Glutamatergic neuron (in vitro differentiated cells): ENCODE data around the gene EVL. TPM values are rescaled to one million over a fixed set of nuclear protein-coding genes. Genes with fewer than 3 reads are reported as not detected.

ENCODE experiments used
- DNase-seq: peaks from one replicate; pipeline ENCODE4 v3.0.0; 2022
- H3K27ac Mint-ChIP-seq: one replicate; pipeline ENCODE4 v1.8.0; 2020; ENCODE audit warnings: mild to moderate bottlenecking, mixed read lengths, inconsistent platforms; ENCODE audit not compliant: unreplicated experiment
- H3K27me3 Mint-ChIP-seq: one replicate; pipeline ENCODE4 v1.8.0; 2020; ENCODE audit warnings: mild to moderate bottlenecking, moderate library complexity, mixed read lengths, inconsistent platforms; ENCODE audit not compliant: unreplicated experiment
- H3K36me3 Mint-ChIP-seq: one replicate; pipeline ENCODE4 v1.8.0; 2020; ENCODE audit warnings: mild to moderate bottlenecking, mixed read lengths, inconsistent platforms; ENCODE audit not compliant: unreplicated experiment
- H3K4me1 Mint-ChIP-seq: one replicate; pipeline ENCODE4 v1.8.0; 2020; ENCODE audit warnings: mild to moderate bottlenecking, low read depth, mixed read lengths, inconsistent platforms; ENCODE audit not compliant: unreplicated experiment
- H3K4me3 Mint-ChIP-seq: one replicate; pipeline ENCODE4 v1.8.0; 2020; ENCODE audit warnings: mild to moderate bottlenecking, mixed read lengths, inconsistent platforms; ENCODE audit not compliant: unreplicated experiment
- H3K9me3 Mint-ChIP-seq: one replicate; pipeline ENCODE4 v1.8.0; 2020; ENCODE audit warnings: mild to moderate bottlenecking, moderate library complexity, mixed read lengths, inconsistent platforms; ENCODE audit not compliant: unreplicated experiment
- total RNA-seq: library from RNA; stranded (reverse); fragmentation: NEBNext Ultra II Directional; extraction: Animal tissue kit (Norgen Biotek cat#: 25700); gene quantifications from one replicate; pipeline ENCODE4 v1.2.1, GENCODE V29; 2021; ENCODE audit not compliant: unreplicated experiment
- TF ChIP-seq, protein P1 (sequence below): fragments of 200-600 bp; sonication (generic); IDR thresholded peaks from one replicate; pipeline ENCODE4 v1.5.0; 2021; ENCODE audit not compliant: partially characterized antibody, unreplicated experiment

Gene EVL
- total RNA-seq, 1 donor from 2014 or later: 381 TPM

DNA sequence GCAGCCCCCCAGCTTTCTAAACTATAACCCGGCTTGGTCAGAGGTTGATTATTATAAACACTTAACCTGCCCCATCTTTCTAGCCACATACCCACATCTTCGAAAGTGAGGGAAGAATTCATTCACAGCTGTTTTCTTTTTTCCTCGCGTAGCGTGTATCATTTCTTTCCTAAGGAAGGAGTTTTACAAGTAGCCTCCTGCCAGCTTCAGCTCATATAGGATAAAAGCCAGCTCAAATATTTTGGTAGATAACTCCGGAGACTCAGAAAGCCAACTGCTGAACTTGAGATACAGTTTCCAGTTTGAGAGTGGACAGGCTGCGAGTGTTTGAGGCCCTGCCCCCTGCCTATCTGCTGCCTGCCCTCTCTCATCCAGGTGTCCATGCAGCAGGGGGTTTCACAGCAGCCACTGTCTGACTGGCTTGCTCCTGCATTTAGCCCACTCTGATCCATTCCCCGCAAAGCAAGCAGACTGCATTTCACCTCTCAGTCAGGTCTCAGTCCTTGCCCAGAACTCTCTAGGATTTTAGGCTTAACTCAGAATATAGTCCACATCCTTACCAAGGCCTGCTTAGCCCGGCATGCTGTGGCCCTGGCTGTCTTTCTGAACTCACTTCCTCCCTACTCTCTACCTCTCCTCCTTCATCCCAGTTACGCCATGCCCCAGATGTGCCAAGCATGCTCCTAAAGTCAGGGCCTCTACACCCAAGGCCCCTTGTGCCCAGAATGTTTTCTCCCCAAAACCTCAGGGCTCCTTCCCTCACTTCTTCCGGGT is 46.9 kb downstream of the EVL start:
- DNase-seq: no peak
- TF ChIP-seq, protein P1, sequence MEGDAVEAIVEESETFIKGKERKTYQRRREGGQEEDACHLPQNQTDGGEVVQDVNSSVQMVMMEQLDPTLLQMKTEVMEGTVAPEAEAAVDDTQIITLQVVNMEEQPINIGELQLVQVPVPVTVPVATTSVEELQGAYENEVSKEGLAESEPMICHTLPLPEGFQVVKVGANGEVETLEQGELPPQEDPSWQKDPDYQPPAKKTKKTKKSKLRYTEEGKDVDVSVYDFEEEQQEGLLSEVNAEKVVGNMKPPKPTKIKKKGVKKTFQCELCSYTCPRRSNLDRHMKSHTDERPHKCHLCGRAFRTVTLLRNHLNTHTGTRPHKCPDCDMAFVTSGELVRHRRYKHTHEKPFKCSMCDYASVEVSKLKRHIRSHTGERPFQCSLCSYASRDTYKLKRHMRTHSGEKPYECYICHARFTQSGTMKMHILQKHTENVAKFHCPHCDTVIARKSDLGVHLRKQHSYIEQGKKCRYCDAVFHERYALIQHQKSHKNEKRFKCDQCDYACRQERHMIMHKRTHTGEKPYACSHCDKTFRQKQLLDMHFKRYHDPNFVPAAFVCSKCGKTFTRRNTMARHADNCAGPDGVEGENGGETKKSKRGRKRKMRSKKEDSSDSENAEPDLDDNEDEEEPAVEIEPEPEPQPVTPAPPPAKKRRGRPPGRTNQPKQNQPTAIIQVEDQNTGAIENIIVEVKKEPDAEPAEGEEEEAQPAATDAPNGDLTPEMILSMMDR: no peak
- H3K4me3 Mint-ChIP-seq: no peak overlapping the region
- H3K36me3 Mint-ChIP-seq: no peaks in the 10 kb centered on the region
- H3K27me3 Mint-ChIP-seq: peaks cover 11% of the 10 kb centered on the region
- no peak overlapping the region for H3K27ac Mint-ChIP-seq
- peaks cover 13% of the 10 kb centered on the region for H3K4me1 Mint-ChIP-seq
- peaks cover 21% of the 10 kb centered on the region for H3K9me3 Mint-ChIP-seq

DNA sequence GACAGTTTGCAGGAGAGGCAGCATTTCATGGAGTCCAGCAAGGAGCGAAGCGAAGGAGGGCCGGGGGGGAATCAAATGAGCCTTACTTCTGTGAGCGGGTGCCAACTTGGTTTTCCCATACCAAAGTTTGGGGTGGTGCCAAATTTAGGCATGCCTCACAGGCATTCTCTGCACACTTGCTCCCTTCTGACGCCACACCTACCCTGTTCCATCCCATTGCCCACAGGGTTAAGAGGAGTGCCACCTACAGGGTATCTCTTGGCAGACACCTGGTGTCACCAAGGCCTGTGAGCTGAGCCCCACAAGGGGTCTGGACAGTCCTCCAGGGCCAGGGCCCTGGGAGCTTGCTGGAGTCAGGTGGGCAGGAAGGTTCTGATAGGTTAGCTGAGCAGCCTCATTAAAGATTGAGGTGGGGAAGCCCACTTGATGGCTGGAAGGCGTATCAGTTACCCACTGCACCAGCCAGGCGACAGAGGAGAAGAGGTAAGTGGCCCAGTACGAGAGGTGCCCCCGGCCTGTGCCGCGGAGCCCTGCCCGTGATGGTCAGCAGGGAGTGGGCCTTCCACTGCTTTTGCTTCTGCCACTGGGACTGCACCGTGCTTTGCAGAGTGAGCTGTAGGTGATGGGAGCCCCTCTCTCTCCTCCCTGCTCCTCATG is 49.0 kb downstream of the EVL start:
- peaks cover 5% of the 10 kb centered on the region for H3K27me3 Mint-ChIP-seq
- no peaks in the 10 kb centered on the region for H3K36me3 Mint-ChIP-seq
- peaks cover 17% of the 10 kb centered on the region for H3K9me3 Mint-ChIP-seq
- no peak overlapping the region for H3K4me3 Mint-ChIP-seq
- TF ChIP-seq, protein P1: no peak
- DNase-seq: no peak
- peaks cover under 1% of the 10 kb centered on the region for H3K4me1 Mint-ChIP-seq
- H3K27ac Mint-ChIP-seq: no peak overlapping the region

DNA sequence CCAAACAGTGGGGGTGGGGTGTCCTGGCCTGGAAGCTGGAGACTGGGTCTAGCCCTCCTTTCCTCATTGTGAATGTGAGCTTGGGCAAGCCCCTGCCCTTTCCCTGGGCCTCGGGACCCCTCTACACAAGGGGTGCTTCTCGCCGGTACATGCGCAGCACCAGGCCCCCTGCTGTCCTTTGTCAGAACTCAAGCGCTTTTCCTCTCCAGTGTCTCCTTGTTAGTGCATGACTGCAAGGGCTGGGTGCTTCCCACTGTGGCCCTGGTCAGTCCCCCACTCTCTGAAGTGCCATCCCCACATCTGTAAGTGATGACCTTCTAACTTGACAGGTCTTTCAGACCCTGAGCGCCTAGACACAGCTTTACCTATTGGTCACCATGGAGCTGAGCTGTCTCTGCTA is 50.0 kb downstream of the EVL start:
- Mint-ChIP-seq H3K36me3 (no peaks in the 10 kb centered on the region), H3K4me3 (no peak overlapping the region), H3K27ac (no peak overlapping the region), H3K27me3 (peaks cover 8% of the 10 kb centered on the region), H3K9me3 (peaks cover 14% of the 10 kb centered on the region), H3K4me1 (no peaks in the 10 kb centered on the region)
- no peak for DNase-seq
- TF ChIP-seq, protein P1: no peak

- H3K4me1 Mint-ChIP-seq: no peaks in the 10 kb centered on the region
- TF ChIP-seq, protein P1: no peak
- no peak for DNase-seq
- peaks cover 10% of the 10 kb centered on the region for H3K27me3 Mint-ChIP-seq
- no peak overlapping the region for H3K27ac Mint-ChIP-seq
- H3K4me3 Mint-ChIP-seq: no peak overlapping the region
- peaks cover 16% of the 10 kb centered on the region for H3K9me3 Mint-ChIP-seq
- no peaks in the 10 kb centered on the region for H3K36me3 Mint-ChIP-seq
Measured at GRCh38 chr14:100115726-100116125, 50.5 kb downstream of the EVL start.

DNA sequence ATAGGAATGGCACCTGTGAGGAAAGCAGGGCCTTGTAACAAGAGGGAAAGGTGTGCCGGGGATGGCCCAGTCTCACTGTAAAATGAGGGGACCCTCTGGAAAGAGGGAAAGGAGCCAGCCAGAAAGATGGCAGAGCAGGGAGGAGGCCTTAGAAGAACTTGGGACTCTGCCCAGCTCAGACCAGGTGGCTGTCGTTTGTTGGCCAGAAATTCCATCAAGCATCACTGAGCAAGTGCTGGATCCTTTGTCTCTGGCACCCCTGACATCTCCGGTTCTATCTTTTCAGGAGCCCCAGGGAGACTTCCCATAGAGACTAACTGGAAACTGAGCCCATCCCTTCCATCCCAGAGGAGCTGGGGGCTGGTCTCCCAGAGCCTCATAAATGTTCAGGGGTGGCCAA is 50.9 kb downstream of the EVL start:
- Mint-ChIP-seq H3K27ac (no peak overlapping the region), H3K4me1 (no peaks in the 10 kb centered on the region)
- TF ChIP-seq, protein P1: no peak

More for the DNA sequence above, 50.9 kb downstream of the EVL start:
- H3K36me3 Mint-ChIP-seq: no peaks in the 10 kb centered on the region
- peaks cover 10% of the 10 kb centered on the region for H3K27me3 Mint-ChIP-seq
- peaks cover 16% of the 10 kb centered on the region for H3K9me3 Mint-ChIP-seq
- H3K4me3 Mint-ChIP-seq: no peak overlapping the region
- no peak for DNase-seq
